ENCODE results near the gene RAB30.

The RAB30 gene

GRCh38 chr11:82936261-82936660 is 135.4 kb downstream of the RAB30 start:
- DNase-seq: no peak

- DNase-seq: no peak
These were observed 139.1 kb downstream of the RAB30 start for GRCh38 chr11:82932564-82932963.

GRCh38 chr11:82930734-82931133 is 141.0 kb downstream of the RAB30 start:
- DNase-seq: no peak

- DNase-seq: no peak
These were observed 141.5 kb downstream of the RAB30 start for GRCh38 chr11:82930229-82930628.

GRCh38 chr11:82929121-82929520 is 142.6 kb downstream of the RAB30 start:
- DNase-seq: no peak

GRCh38 chr11:82927264-82927880 is 144.3 kb downstream of the RAB30 start:
- DNase-seq: no peak

GRCh38 chr11:82924522-82925224 is 147.0 kb downstream of the RAB30 start:
- no peak for DNase-seq

Data from stimulated activated CD4-positive, alpha-beta T cell treated with anti-CD3 and anti-CD28 coated beads, Interleukin-2, amount 100 ng/mL, for 24 hours (primary cell).